Measurements from ENCODE around the gene SOHLH1.

Gene SOHLH1

DNA sequence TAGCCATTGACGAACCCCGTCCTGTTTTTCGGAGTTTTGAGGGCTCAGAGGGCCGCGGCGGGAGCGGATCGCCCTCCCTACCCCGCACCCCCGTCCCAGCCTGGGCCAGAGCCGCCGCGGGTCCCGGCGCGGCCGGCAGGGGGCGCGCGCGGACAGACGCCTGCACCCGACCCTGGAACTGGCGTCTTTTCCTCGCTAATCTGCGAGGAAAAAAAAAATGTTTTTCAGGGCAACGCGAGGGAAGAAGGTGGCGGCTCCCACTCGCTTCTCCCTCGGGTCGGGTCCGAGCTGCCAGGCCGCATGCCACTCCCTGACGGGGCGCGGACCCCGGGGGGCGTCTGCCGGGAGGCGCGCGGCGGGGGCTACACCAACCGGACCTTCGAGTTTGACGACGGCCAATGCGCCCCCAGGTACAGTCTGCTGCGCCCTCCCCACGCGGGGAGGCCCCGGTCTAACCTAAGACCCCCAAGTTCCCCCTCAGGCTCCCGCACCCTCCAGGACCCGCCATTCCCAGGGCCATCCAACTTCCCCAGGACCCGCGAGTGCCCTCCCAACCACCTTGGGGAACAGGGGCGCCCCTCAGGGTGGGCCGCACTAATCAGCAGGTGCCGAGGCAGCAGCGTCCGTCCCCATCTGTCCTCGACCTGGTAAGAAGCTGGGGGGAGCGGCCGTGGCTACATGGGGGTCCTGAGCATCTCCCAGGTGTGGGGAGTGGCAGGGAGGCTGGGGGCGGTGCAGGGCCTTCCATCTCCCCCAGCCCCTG is 2.9 kb upstream of the SOHLH1 start, which contains the start of gene KCNT1:
Gene KCNT1 (plus strand): TSS at position 227 of the 763 bp plus-strand sequence. CDS start 74 bp downstream, at position 301.
- no peak for FAIRE-seq

DNA sequence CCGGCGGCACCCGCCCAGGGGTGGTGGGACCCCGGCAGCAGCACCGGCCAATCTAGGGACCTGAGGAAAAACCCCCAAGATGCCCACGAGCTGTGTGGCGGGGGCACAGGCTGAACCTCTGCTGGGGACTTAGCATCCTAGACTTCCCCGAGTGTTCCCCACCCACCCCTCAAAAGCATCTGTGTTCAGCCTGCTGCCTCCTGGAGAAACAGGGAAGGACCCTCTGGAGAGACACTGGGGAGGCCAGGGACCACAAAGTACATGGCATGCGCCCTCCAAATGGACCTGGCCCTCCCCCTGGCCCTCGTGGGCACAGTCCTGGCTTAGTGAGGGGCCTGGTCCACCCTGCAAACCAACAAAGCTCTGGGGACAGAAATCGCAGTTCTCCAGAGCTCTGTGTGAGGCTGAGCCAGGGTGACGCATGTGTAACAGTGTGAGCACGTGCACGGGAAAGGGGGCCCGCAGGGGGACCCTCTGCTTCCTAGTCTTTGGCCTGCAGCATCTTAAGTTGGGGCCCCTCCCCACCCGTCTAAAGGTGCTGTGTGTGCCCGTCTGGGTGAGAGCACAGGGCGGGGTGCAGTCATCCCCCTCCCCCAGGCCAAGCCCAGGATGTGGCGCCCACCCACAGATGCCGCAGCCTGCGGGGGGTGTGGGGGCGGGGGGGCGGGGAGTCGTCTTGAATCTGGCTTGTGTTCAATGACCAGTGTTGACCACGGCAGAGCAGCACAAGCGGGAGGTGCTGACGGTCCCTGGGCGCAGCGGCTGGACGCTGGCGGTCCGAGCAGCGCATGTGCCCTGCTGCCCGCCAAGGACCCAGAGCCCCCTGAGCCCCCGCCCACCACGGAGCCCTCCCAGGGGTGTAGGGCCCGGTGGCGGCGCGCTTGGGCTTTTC is 2.0 kb upstream of the SOHLH1 start:
- no peak for FAIRE-seq

DNA sequence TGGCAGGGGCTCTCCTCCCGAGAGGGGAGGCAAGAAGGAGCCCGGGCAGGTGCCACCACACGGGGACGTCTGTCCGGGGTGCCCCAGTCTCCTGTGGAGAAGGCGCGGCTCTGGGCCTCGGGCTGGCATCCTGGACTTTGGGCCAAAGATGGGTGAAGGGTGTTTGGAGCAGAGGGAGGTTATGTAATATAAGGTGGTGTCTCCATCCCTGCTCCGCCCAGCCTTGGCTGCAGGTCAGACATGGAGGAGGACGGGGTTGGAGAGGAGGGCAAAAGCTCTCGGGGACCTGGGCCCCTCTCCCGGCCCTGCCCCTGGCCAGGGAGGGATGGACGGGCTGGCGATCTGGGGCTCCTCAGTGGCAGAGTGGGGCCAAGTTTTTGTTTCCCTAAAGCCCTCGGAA is 1.2 kb upstream of the SOHLH1 start:
- FAIRE-seq, result no peak

DNA sequence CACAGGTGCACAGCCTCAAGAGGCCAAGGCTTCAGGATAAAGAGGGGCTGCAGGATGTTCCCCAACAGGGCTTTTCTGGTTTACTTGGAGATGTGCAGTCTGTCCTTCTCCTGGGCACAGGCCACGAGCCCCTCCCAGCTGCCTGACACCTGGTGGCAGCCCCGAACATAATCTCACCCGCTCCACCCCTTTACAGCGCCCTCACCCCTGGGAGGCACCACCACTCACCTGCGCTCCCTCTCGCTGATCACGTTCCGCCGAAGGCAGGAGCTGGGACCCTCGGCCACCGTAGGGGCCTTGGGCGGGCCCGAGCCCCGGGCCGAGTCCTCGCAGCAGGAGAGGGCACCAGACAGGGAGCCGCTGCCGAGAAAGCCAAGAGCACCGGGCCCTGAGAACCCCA is 514 bp downstream of the SOHLH1 start:
- no peak for FAIRE-seq

DNA sequence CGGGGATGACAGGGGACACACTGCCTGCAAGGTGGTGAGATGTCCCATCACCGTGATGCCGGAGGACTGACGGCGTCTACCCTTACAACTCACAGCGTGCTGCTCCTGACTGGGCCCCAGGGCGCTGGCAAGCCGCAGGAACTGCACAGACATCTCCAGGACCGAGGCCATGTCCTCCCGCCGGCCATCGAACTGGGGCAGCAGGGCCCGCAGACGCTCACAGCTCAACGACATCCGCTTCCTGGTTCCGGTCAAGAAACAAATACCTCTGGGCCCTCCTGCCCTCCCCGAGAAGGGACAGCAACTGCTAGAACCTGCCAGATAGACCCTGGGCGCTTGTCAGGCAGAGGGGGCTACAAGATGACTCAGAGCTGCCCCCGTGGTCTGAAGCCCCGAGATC is 1.0 kb downstream of the SOHLH1 start:
- FAIRE-seq, result no peak

DNA sequence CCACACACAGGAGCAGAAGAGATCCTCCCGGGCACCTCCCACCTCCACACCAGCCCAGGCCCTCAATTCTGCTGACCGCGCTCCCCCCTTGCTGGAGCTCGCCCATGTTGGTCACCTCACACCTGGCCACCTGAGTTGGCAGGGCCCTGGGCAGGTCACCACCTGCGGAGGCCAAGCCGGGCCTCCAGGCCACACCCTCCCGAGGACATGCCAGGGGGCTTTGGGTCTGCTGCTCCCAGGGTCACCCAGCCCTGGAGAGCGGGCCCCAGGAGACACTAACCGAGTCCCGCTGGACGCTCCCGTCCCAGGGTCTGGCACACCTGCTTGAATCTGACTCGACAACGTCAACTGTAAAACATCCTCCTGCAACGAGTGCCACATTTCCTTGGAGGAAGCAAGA is 2.1 kb downstream of the SOHLH1 start:
- no peak for FAIRE-seq

DNA sequence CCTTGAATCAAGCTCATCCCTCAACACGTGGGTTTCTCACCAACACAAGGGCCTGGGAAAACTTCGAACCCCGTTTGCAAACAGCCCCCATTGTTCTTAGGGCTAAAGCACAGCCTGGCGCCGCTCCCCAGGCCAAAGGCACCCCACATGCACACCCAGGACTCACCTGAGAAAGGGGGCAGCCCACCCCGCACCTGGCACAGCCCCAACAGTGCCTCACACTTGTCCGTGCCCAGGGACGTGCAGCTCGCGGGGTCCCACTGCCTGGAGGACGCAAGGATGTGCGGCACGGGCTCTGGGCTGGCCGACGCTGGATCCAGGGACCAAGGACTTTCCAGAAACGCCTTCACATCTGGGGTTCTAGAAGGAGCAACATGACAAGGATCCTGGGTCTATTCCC is 2.8 kb downstream of the SOHLH1 start:
- FAIRE-seq, result no peak

DNA sequence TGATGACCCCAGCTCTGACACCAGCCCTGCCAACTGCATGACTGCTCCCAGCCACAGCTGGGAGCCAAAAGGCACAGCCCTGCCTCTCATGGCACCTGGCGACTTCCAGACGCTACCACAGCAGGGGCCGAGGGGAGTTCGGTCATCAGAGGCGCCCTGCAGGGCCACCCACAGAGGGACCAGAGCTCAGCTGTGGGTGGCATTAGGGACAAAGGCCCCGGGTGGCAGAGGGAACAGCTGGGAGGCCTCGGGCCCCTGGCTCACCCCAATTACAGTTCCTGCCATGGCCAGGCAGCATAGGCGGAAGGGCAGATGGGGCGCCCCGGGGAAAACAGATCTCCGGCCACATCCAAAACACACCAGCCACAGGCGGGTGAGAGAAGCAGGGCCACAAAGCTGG is 3.6 kb downstream of the SOHLH1 start:
- no peak for FAIRE-seq

DNA sequence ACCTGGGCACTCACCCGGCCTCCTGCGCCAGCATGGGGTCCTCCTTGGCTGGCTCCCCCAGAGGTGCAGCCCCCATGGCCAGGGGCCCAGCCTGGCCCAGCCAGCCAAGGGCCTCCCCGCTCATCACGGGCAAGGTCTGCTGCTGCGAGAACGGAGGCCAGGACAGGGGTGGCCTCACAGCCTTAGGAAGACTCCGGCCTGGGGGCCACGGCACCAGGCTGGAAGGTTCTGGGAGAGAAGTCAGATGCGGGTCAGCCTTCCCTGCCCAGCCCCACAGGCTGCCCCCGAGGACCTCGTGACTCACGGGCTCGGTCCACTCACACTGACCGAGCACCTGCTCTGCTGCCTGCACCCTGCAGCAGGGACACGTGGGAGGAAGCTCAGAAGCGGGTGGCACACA is 4.2 kb downstream of the SOHLH1 start:
- no peak for FAIRE-seq

DNA sequence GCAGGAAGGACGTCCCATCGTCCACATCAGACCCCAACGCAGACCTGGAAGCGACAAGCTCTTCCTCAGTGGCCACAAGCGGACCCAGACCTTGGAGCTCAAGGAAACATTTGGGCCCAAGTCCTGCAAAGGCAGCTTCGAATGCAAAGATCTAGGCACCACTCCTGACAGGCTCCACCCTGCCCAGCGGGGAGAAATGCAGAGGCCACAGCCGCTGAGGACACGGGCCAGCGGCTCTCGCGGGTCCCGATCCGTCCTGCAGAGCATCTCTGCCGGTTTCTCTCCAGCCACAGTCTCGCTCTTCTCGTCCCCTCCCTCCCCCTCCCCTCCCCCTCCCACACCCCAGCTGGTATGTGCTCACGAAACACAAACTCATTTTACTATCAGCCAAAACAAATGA is 4.9 kb downstream of the SOHLH1 start:
- FAIRE-seq, result no peak

DNA sequence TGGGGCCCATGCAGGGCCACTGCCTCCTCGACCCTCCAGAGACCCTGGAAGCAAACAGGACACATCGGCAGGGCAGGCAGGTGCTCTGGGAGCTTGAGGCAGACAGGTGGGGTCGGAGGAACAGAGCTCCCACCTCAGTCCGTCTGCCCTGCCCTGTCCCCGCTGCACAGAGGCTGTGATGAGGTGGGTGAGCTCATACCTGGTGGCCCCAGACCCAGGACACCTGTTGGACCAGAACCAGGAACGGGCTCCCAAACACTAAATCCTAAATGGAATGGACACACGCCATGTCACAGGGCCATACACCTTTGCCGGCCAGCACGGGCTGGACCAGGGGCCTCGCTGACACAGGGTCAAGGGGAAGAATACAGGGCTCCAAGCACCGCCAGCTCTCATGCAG is 5.5 kb downstream of the SOHLH1 start:
- FAIRE-seq, result no peak

DNA sequence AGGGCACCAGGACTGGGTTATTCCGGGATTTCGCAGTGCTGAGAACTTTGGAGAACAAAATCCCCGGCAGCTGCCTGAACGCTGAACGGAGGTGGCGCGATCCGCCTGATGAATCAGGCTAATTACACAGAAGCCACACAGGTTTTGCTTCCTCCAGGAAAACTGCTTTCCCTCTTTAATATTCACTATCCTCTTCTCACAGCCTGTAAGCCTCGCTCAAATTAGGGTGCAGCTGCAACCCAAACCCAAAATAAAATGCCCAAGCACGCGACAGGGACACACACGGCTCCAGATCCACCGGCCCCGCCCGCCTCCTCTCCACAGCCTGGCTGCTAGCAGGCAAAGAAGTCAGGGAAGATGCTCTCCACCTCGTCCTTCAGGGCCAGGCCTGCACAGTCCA is 6.0 kb downstream of the SOHLH1 start:
- FAIRE-seq, result no peak

DNA sequence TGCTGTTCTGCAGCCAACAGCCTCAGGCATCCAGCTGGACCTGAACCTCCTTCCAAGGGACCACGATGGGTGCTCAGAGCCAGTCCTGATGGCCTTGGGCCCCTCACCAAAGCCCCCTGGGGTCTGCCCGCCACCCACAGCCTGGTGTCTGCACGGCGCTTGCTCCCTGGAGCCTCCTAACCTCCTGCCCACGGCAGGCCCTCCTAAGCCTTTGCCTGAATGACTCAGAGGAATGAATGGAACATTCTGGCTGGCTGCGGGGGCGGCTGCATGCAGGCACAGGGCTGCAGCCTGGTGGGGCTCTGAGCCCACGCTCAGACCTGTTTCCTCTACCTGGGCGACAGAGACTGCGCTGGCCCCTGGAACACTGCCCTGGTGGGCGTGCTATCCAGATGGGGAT is 6.9 kb downstream of the SOHLH1 start:
- no peak for FAIRE-seq

DNA sequence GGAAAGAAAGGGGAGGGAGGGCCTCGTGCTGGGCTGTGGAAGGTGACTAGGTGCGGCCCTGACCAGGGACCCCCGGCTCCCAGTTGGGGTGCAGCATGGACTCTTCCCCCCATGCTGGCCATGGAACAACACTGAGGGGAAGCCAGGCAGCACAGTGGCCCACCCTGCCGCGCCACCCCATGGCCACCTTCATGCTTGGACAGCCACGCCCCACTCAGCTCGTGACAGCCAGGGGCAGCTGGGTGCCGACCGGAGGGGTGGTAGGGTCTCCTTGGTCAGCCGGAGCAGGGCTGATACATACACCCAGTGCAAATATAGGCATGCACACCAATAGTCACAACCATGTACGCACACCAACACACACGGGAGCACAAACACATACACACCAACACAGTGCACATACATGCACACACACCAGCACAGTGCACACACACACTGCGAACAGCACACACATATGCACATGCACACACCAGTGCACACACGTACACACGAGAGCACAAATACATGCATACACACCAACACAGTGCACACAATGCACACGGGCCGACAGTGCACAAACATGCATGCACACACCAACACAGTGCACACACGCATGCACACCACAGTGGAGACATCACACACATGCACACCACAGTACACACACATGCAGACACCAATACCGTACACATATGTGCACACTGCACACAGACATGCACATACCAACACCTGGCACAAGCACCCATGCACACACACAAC is 8.3 kb downstream of the SOHLH1 start:
- no peak for FAIRE-seq

DNA sequence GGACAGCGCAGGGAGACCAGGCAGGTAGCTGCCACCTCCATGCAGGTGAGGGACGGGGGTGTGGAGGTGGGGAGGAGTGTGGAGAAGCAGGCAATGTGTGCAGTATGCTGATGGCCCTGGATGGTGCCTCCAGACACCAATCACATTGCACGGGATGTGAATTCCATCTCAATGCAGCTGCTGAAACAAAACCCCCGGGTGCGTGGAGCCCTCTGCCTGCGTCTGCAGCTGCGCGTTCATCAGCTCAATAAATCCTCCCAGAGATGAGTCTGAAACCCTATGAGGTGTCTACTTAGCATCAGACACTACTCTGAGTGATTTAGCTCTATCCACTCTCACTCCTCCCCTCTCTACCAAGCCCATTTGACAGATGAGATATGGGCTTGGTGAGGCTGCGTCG is 10.3 kb downstream of the SOHLH1 start:
- no peak for FAIRE-seq

DNA sequence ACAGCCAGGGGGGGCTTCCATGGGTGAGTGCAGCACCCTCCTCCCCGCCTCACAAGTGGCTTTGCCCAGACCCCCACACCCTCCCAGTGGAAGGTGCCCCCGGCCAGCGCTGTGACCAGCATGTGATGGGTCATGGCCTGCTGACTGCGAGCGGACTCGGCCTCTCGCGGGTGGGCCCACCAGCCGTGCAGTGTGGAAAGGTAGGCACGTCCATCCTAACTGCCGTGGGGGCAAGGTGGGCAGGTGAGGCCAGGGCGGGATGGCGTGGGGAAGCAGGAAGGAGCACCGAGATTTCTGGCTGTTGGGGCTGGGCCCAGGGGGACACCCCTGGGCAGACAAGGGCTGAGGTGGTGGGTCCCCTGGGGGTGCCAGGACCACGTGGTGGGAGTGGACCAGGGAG is 12.1 kb downstream of the SOHLH1 start:
- no peak for FAIRE-seq

DNA sequence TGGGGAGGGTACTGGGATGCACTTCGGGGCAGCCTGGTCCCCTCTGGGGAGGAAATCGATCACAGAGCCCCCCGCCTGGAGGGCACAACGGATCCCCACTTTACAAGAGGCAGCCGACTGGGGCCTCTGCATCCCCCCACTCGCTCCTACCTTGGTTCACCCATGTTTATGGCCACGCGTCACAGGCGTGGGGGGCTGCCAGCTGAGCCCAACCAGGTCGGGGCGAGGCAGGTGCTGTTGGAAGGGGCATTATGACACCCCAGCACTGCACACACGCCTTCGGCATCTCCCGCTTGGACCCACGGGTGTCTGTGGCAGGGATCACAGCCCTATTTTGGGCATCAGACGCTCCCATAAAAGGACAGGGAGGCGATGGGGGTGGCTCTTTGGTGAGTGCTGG is 14.6 kb downstream of the SOHLH1 start:
- no peak for FAIRE-seq

DNA sequence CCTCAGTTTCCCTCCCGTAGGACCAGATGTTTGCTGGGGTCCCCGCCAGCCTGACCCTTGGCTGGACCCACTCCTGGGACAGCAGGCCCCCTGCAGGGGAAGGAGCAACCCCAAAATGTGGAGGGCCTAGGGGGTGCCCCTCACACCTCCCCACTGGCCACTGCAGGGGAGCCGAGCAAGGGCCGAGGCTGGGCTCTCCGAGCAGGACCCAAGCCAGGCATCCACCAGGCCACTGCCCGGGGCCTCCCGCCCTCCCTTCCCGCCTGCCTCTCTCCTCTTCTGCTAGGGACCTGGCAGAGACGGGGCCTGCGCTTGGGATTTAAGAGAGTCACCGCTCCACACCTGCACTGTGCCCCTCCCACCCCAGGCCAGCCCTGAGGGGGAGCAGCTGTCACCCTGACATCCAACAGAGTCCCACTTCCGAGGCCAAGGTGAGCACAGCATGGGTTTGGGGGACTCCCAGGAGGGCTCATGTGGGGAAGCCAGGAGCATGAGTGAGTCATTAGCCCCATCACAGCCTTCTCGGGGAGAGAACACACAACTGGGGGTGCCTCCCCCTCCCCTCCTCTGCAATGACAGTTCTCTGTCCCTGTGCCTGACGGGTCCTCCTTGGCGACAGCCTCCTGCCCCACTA is 15.8 kb downstream of the SOHLH1 start:
- no peak for FAIRE-seq

DNA sequence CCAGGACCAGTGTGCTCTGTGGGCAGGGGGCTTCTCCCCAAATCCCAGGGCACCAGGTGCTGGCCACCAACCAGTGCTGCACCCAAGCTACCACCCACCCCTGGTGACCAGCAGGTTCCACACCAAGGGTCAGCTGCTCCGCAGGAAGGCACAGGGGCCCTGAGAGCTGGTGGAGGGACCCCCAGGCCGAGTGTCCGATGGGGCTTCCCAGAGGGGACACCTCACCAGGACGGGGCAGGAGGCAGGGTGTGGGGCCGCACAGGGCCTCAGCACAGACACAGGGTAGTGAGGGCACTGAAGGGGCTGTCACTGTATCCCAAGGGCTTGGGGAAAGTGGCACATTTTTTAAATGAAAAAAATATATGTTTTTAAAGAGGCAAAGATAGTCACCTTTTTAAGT is 18.1 kb downstream of the SOHLH1 start:
- no peak for FAIRE-seq

DNA sequence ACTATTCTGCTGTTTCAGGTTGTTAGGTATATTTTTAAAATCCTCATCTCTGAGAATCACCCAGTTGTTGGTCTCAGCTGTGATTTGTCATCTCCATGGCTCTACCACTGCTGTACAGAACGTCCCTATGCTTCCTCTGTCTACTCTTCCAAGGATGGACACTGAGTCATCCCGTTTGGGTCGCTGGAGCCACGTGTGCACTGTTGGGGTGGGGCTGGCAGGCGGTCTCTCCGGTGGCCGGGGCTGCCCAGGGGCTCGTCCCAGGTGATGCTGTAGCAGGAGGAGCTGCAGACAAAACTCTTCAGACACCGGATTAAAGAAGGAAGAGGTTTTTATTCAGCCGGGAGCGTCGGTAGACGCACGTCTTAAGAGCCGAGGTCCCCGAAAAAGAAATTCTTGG is 19.2 kb downstream of the SOHLH1 start:
- FAIRE-seq, result no peak

DNA sequence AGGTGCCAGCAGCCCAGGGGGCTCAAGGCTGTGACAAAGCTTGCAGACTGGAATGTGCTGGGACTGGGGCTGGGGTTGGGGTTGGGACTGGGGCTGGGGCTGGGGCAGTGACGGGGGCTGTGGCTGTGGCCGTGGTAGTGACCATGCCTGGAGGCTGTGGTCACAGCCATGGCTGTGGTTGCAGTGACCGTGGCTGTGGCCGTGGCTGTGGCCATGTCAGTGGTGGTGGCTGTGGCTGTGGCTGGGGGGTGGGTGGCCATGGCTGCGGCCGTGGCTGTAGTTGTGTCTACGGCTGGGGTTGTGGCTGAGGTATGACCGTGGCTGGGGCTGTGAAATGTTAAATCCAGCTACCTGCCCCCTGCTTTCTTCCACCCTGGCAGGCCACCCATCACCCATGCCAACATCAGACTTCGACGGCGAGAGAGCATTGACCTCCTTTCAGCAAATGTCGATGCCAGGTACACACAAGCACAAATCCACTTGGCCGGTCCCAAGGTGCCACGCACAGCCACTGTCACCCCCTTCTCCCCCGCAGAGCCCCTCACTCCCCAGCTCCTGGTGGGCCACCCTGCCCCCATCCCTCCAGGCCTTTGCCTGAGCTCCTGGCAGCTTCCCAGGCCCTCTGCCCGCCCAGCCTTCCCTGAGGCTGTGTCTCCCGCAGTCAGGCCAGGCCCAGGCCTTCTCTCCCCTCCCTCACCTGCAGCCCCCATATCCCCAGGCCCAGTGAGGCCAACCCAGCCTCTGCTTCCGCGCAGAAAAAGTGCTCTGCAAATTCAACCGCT is 20.9 kb downstream of the SOHLH1 start:
- FAIRE-seq, result no peak

DNA sequence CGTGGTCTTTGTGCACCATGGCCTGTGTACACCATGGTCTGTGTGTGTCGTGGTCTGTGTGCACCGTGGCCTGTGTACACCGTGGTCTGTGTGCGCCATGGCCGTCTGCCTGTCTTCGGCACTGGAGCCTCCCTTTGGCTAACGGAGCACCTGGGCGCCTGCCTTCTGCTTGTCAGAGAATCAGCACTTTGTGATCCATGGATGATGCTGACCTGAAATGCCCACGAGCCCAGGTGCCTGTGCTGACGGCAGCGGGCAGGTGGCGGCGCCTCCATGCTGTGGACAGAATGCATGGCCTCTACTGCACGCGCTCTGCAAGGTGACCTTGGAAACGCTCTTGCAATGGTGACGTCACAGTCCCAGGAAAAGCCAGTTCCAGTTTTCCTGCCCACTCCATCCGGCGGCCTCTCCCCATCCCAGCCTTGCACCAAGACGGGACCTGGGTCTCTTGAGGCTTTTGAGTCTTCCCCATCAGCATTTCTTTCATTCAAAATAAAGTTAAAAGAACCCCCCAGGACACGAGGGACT is 21.6 kb downstream of the SOHLH1 start:
- FAIRE-seq, result no peak

Measured in G401.6 (cell line).